IMR-90 (cell line): ENCODE data around the gene CXADR. TPM values are rescaled to one million over a fixed set of nuclear protein-coding genes. Genes with fewer than 3 reads are reported as not detected.

Source experiments
- ATAC-seq: fragments of 200-7000 bp; cut with Tn5 transposase; 2 replicates; pipeline ENCODE4 v1.9.1; 2020; ENCODE audit warnings: low read depth, mild to moderate bottlenecking, moderate library complexity
- BruUV-seq: library from RNA; stranded (reverse); fragments of 400-500 nt; replicated peaks from 2 replicates; lab custom pipeline; 2021; lab: Mats Ljungman, UMichigan
- CTCF ChIA-PET: fragments of 300-600 bp; formaldehyde crosslinking; extraction: SDS; loops from one replicate; lab custom pipeline; 2021; ENCODE audit warnings: antibody characterized with exemption; lab: Yijun Ruan, JAX
- POLR2A ChIA-PET: fragments of 300-600 bp; sonication (Branson Sonifier 250); formaldehyde crosslinking; loops from one replicate; lab custom pipeline; 2022; ENCODE audit warnings: antibody characterized with exemption; ENCODE audit not compliant: unreplicated experiment; lab: Charles Lee
- DNase-seq: peaks from one replicate; pipeline ENCODE4 v3.0.0; 2013
- H2AFZ ChIP-seq: replicated peaks from 2 replicates; pipeline ENCODE3; 2013; ENCODE audit warnings: low read length, mild to moderate bottlenecking; ENCODE audit not compliant: poor library complexity
- H2AK5ac ChIP-seq: 2 replicates; pipeline ENCODE4 v1.6.1; 2013; ENCODE audit warnings: low read depth, low read length, inconsistent platforms
- H2AK9ac ChIP-seq: replicated peaks from 2 replicates; pipeline ENCODE3; 2013; ENCODE audit warnings: mild to moderate bottlenecking, low read depth, low read length, moderate library complexity; ENCODE audit not compliant: poor library complexity
- H2BK120ac ChIP-seq: 2 replicates; pipeline ENCODE4 v1.6.1; 2013; ENCODE audit warnings: low read depth, low read length, inconsistent platforms
- H2BK15ac ChIP-seq: 3 replicates; pipeline ENCODE4 v1.6.1; 2013; ENCODE audit warnings: low read depth, low read length, inconsistent platforms
- H2BK20ac ChIP-seq: 2 replicates; pipeline ENCODE4 v1.6.1; 2013; ENCODE audit warnings: low read depth, mild to moderate bottlenecking, inconsistent platforms, low read length, moderate library complexity
- H2BK5ac ChIP-seq: 2 replicates; pipeline ENCODE4 v1.6.1; 2013; ENCODE audit warnings: mild to moderate bottlenecking, low read depth, low read length, inconsistent platforms; ENCODE audit not compliant: poor library complexity, severe bottlenecking
- H3K14ac ChIP-seq: replicated peaks from 2 replicates; pipeline ENCODE4 v1.6.1; 2013; ENCODE audit warnings: low read depth, low read length, inconsistent platforms
- H3K18ac ChIP-seq: 2 replicates; pipeline ENCODE4 v1.6.1; 2013; ENCODE audit warnings: low read depth, low read length, control low read depth
- H3K23ac ChIP-seq: 2 replicates; pipeline ENCODE4 v1.6.1; 2013; ENCODE audit warnings: low read depth, low read length, inconsistent platforms
- H3K27ac ChIP-seq: 2 replicates; pipeline ENCODE4 v1.5.1; 2013; ENCODE audit warnings: mild to moderate bottlenecking, control low read depth, low read length; ENCODE audit not compliant: insufficient read depth
- H3K27me3 ChIP-seq: 2 replicates; pipeline ENCODE4 v1.6.1; 2013; ENCODE audit warnings: low read length; ENCODE audit not compliant: control insufficient read depth, insufficient read depth
- H3K36me3 ChIP-seq: 2 replicates; pipeline ENCODE4 v1.6.1; 2013; ENCODE audit warnings: low read length, mixed read lengths; ENCODE audit not compliant: control insufficient read depth, insufficient read depth
- H3K4ac ChIP-seq: 2 replicates; pipeline ENCODE4 v1.6.1; 2013; ENCODE audit warnings: low read depth, low read length, inconsistent platforms
- H3K4me1 ChIP-seq: 2 replicates; pipeline ENCODE4 v1.6.1; 2013; ENCODE audit warnings: low read length, mixed read lengths; ENCODE audit not compliant: control insufficient read depth, insufficient read depth
- H3K4me2 ChIP-seq: 2 replicates; pipeline ENCODE4 v1.6.1; 2013; ENCODE audit warnings: low read depth, mild to moderate bottlenecking, control low read depth, low read length, moderate library complexity
- H3K4me3 ChIP-seq: 2 replicates; pipeline ENCODE4 v1.5.1; 2013; ENCODE audit warnings: low read depth, mild to moderate bottlenecking, control low read depth, low read length, moderate library complexity; ENCODE audit not compliant: insufficient read depth
- H3K56ac ChIP-seq: 2 replicates; pipeline ENCODE4 v1.6.1; 2013; ENCODE audit warnings: low read length, inconsistent platforms; ENCODE audit not compliant: insufficient read depth; ENCODE audit errors: extremely low read depth
- H3K79me1 ChIP-seq, 2 experiments: 2 replicates each; pipeline ENCODE4 v1.6.1; 2013; ENCODE audit warnings: low read length in 2 of 2, inconsistent platforms in 1 of 2, low read depth in 1 of 2
- H3K9ac ChIP-seq: 2 replicates; pipeline ENCODE4 v1.6.1; 2013; ENCODE audit warnings: low read depth, low read length, control low read depth
- H3K9me1 ChIP-seq: 2 replicates; pipeline ENCODE4 v1.6.1; 2013; ENCODE audit warnings: low read length, inconsistent platforms; ENCODE audit not compliant: insufficient read depth
- H3K9me3 ChIP-seq: 2 replicates; pipeline ENCODE4 v1.6.1; 2013; ENCODE audit warnings: low read length; ENCODE audit not compliant: control insufficient read depth, insufficient read depth
- H4K20me1 ChIP-seq: 2 replicates; pipeline ENCODE4 v1.6.1; 2013; ENCODE audit warnings: low read length, inconsistent platforms; ENCODE audit not compliant: insufficient read depth
- H4K5ac ChIP-seq: 2 replicates; pipeline ENCODE4 v1.6.1; 2013; ENCODE audit warnings: mild to moderate bottlenecking, low read depth, low read length, control low read depth
- H4K8ac ChIP-seq, 2 experiments: 2 replicates each; pipeline ENCODE4 v1.6.1; 2013; ENCODE audit warnings: low read depth in 2 of 2, low read length in 2 of 2, control low read depth in 1 of 2, inconsistent platforms in 1 of 2
- H4K91ac ChIP-seq: 2 replicates; pipeline ENCODE4 v1.6.1; 2013; ENCODE audit warnings: low read depth, low read length, inconsistent platforms; ENCODE audit not compliant: insufficient read depth
- BHLHE40 ChIP-seq: fragments of 150-350 bp; IDR thresholded peaks from 2 replicates; pipeline ENCODE4 v1.6.1; 2016; ENCODE audit warnings: mild to moderate bottlenecking, low read depth, low read length
- CEBPB ChIP-seq: IDR thresholded peaks from 2 replicates; pipeline ENCODE4 v1.6.1; 2012; ENCODE audit warnings: low read depth, low read length, improper control_type of control experiment
- CHD1 ChIP-seq: IDR thresholded peaks from 2 replicates; pipeline ENCODE4 v1.6.1; 2012; ENCODE audit warnings: low read depth, low read length, improper control_type of control experiment
- MAFK ChIP-seq: IDR thresholded peaks from 2 replicates; pipeline ENCODE4 v1.6.1; 2012; ENCODE audit warnings: low read depth, low read length, improper control_type of control experiment
- MAZ ChIP-seq: IDR thresholded peaks from 2 replicates; pipeline ENCODE4 v1.6.1; 2012; ENCODE audit warnings: low read depth, mild to moderate bottlenecking, low read length, improper control_type of control experiment, moderate library complexity, borderline replicate concordance
- MXI1 ChIP-seq: IDR thresholded peaks from 2 replicates; pipeline ENCODE4 v1.6.1; 2012; ENCODE audit warnings: low read depth, mild to moderate bottlenecking, low read length, moderate library complexity, borderline replicate concordance
- POLR2A ChIP-seq: IDR thresholded peaks from 2 replicates; pipeline ENCODE4 v1.6.1; 2012; ENCODE audit warnings: mild to moderate bottlenecking, low read depth, low read length
- RAD21 ChIP-seq: IDR thresholded peaks from 2 replicates; pipeline ENCODE4 v1.6.1; 2012; ENCODE audit warnings: low read length, improper control_type of control experiment
- RFX5 ChIP-seq: IDR thresholded peaks from 2 replicates; pipeline ENCODE4 v1.8.0; 2012; ENCODE audit warnings: low read depth, mild to moderate bottlenecking, low read length, moderate library complexity
- SMC3 ChIP-seq: fragments of 150-350 bp; IDR thresholded peaks from 2 replicates; pipeline ENCODE4 v1.6.1; 2016; ENCODE audit warnings: low read depth, mild to moderate bottlenecking, antibody characterized with exemption, low read length, moderate library complexity
- USF2 ChIP-seq: fragments of 150-350 bp; IDR thresholded peaks from 2 replicates; pipeline ENCODE4 v1.6.1; 2017; ENCODE audit warnings: mild to moderate bottlenecking, antibody characterized with exemption, low read length, low read depth
- WGBS, 2 experiments: methylation state at CpG; one replicate each; pipeline versions ENCODE4 v1.1.5 to v1.1.7; 2013; ENCODE audit warnings: missing lambda C conversion rate in 2 of 2; ENCODE audit not compliant: insufficient read length in 1 of 2; ENCODE audit errors: extremely low coverage in 2 of 2; 5-methylcytosine and 5-hydroxymethylcytosine counted together
- dilution Hi-C: fragments of 300-500 bp; cut with HindIII; formaldehyde crosslinking; loops from one replicate; pipeline ENCODE4 v1.14.3; 2018; ENCODE audit warnings: low sequenced_read_pairs; ENCODE audit not compliant: unreplicated experiment
- in situ Hi-C: fragments of 300-500 bp; cut with MboI; formaldehyde crosslinking; loops from 3 replicates; pipeline ENCODE4 v1.14.3; 2019; ENCODE audit warnings: low sequenced_read_pairs, inconsistent platforms, mixed read lengths
- intact Hi-C: fragments of 100-400 bp; cut with micrococcal nuclease; formaldehyde crosslinking; loops from 2 replicates; pipeline ENCODE4 v1.10.0; 2022
- polyA plus RNA-seq, 3 experiments: library from polyadenylated mRNA; depleted of rRNA; stranded (reverse); fragments of >200 nt; gene quantifications; 2 replicates each; pipeline ENCODE4 v1.2.3, GENCODE V29; 2012; ENCODE audit warnings: low replicate concordance in 1 of 3
- total RNA-seq: library from RNA; depleted of rRNA; stranded (reverse); fragments of >200 nt; gene quantifications from 2 replicates; pipeline ENCODE4 v1.2.3, GENCODE V29; 2012
- TF ChIP-seq, protein P1 (sequence below): conservative IDR thresholded peaks from 2 replicates; pipeline ENCODE4 v1.5.1; 2012; ENCODE audit warnings: mild to moderate bottlenecking, low read depth, low read length, improper control_type of control experiment
- TF ChIP-seq, protein P2 (sequence below): fragments of 150-350 bp; IDR thresholded peaks from 2 replicates; pipeline ENCODE4 v1.6.1; 2016; ENCODE audit warnings: low read depth, mild to moderate bottlenecking, low read length, moderate library complexity, borderline replicate concordance

Gene CXADR
- total and polyA plus RNA-seq, 2 of the 4 experiments (the other 2 are of a cell fraction), result 0.21 to 1.1 TPM

GRCh38 chr21:17583898-17584297, 71.1 kb downstream of the CXADR start:
- Histone ChIP-seq H2BK15ac (no peak overlapping the region), H3K23ac (no peak overlapping the region), H3K9ac (no peak overlapping the region), H4K20me1 (no peaks in the 10 kb centered on the region), H2BK120ac (no peak overlapping the region), H3K4me3 (no peak overlapping the region), H3K14ac (no peak overlapping the region), H2AK5ac (no peak overlapping the region), H3K27me3 (no peaks in the 10 kb centered on the region; the same call in 1 of the 2 replicates), H2BK20ac (no peak overlapping the region), H3K9me1 (no peaks in the 10 kb centered on the region), H3K4me1 (no peaks in the 10 kb centered on the region), H4K8ac (no peak overlapping the region), H3K56ac (no peak overlapping the region), H2AFZ (no peak overlapping the region), H4K91ac (no peak overlapping the region), H3K36me3 (no peaks in the 10 kb centered on the region), H3K9me3 (no peaks in the 10 kb centered on the region), H2AK9ac (no peak overlapping the region), H3K4me2 (no peak overlapping the region), H3K79me1 (no peaks in the 10 kb centered on the region), H3K27ac (no peak overlapping the region), H4K5ac (no peak overlapping the region), H3K18ac (no peak overlapping the region), H3K4ac (no peak overlapping the region), H2BK5ac (no peak overlapping the region)
- POLR2A ChIA-PET, result no interaction called here
- WGBS, 2 experiments, result no CpG with 5 or more reads among the region's 3 CpGs
- DNase-seq (no peak), ATAC-seq (no peak)
- intact Hi-C loops, result no loop called here
- TF ChIP-seq CEBPB (no peak), USF2 (no peak), MXI1 (no peak), MAZ (no peak), RAD21 (no peak), CHD1 (no peak), RFX5 (no peak), SMC3 (no peak), MAFK (no peak), POLR2A (no peak), BHLHE40 (no peak)
- TF ChIP-seq, protein P1, sequence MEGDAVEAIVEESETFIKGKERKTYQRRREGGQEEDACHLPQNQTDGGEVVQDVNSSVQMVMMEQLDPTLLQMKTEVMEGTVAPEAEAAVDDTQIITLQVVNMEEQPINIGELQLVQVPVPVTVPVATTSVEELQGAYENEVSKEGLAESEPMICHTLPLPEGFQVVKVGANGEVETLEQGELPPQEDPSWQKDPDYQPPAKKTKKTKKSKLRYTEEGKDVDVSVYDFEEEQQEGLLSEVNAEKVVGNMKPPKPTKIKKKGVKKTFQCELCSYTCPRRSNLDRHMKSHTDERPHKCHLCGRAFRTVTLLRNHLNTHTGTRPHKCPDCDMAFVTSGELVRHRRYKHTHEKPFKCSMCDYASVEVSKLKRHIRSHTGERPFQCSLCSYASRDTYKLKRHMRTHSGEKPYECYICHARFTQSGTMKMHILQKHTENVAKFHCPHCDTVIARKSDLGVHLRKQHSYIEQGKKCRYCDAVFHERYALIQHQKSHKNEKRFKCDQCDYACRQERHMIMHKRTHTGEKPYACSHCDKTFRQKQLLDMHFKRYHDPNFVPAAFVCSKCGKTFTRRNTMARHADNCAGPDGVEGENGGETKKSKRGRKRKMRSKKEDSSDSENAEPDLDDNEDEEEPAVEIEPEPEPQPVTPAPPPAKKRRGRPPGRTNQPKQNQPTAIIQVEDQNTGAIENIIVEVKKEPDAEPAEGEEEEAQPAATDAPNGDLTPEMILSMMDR, result no peak
- TF ChIP-seq, protein P2, sequence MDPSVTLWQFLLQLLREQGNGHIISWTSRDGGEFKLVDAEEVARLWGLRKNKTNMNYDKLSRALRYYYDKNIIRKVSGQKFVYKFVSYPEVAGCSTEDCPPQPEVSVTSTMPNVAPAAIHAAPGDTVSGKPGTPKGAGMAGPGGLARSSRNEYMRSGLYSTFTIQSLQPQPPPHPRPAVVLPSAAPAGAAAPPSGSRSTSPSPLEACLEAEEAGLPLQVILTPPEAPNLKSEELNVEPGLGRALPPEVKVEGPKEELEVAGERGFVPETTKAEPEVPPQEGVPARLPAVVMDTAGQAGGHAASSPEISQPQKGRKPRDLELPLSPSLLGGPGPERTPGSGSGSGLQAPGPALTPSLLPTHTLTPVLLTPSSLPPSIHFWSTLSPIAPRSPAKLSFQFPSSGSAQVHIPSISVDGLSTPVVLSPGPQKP, result no peak
- in situ Hi-C loops, result loop anchor here (5.0 kb wide), 1 partner anchor 197 kb away; no protein-coding TSS in a partner anchor
- dilution Hi-C loops, result no loop called here
- CTCF ChIA-PET, result no interaction called here
- no TSS peak for BruUV-seq
